SJCRH30 (cell line): Measurements from ENCODE around the gene ZNF175. TPM values are rescaled to one million over a fixed set of nuclear protein-coding genes. Genes with fewer than 3 reads are reported as not detected.

Source experiments
- DNase-seq, 2 experiments: peaks; one replicate each; pipeline ENCODE4 v3.0.0-alpha.2; 2015 to 2020
- H3K27ac ChIP-seq: fragments of 250-450 bp; sonication (Bioruptor Pico); 2 replicates; pipeline ENCODE4 v1.5.1; 2020; ENCODE audit warnings: mild to moderate bottlenecking, moderate library complexity
- H3K27me3 ChIP-seq: fragments of 250-450 bp; sonication (Bioruptor Pico); 2 replicates; pipeline ENCODE4 v1.5.1; 2020; ENCODE audit warnings: mild to moderate bottlenecking, moderate library complexity
- H3K36me3 ChIP-seq: fragments of 250-450 bp; sonication (Bioruptor Pico); 2 replicates; pipeline ENCODE4 v1.5.1; 2020; ENCODE audit warnings: mild to moderate bottlenecking, moderate library complexity
- H3K4me1 ChIP-seq: fragments of 250-450 bp; sonication (Bioruptor Pico); 2 replicates; pipeline ENCODE4 v1.5.1; 2020; ENCODE audit warnings: mild to moderate bottlenecking, moderate library complexity
- H3K4me3 ChIP-seq: fragments of 250-450 bp; sonication (Bioruptor Pico); 2 replicates; pipeline ENCODE4 v1.5.1; 2020; ENCODE audit warnings: mild to moderate bottlenecking, moderate library complexity
- H3K9me3 ChIP-seq: fragments of 250-450 bp; sonication (Bioruptor Pico); replicated peaks from 2 replicates; pipeline ENCODE4 v1.5.1; 2020; ENCODE audit warnings: mild to moderate bottlenecking, moderate library complexity
- total RNA-seq: library from RNA; depleted of rRNA; stranded (reverse); fragments of >200 nt; shearing (Covaris generic); gene quantifications from 2 replicates; pipeline ENCODE4 v1.2.3, GENCODE V29; 2014

Gene ZNF175
- total RNA-seq, 1 experiment from 2014 or later: 4.7 TPM

DNA sequence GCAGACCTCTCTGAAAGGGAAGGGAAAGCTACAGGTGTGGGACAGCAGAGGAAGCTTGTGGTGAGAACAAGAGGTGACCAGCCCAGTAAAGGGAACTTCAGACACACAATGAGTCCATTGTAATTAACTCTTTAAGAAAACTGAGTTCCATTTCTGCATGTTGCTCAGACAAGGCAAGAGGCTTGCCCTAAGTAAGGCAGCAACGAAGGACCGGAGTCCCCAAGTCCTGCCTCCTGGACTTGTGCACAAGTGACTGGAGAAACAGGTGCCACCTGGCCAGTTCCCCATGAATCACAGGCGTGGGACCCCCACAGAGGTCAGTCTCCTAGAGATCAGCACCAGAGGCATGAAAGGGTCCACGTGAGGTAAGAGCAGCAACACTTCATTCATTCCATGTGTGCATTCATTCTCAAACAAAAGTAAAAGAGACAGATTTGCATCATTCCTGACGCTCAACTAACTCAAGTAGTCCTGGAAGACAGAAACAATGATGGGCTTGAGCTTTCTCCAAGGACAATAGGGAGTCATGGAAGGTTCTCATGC lies 24.9 kb upstream of the ZNF175 start:
- H3K36me3 ChIP-seq: no peaks in the 10 kb centered on the region
- H3K27ac ChIP-seq: no peak overlapping the region
- H3K4me3 ChIP-seq: no peak overlapping the region
- H3K4me1 ChIP-seq: no peaks in the 10 kb centered on the region
- no peak for DNase-seq
- H3K27me3 ChIP-seq: no peaks in the 10 kb centered on the region
- H3K9me3 ChIP-seq: no peaks in the 10 kb centered on the region

DNA sequence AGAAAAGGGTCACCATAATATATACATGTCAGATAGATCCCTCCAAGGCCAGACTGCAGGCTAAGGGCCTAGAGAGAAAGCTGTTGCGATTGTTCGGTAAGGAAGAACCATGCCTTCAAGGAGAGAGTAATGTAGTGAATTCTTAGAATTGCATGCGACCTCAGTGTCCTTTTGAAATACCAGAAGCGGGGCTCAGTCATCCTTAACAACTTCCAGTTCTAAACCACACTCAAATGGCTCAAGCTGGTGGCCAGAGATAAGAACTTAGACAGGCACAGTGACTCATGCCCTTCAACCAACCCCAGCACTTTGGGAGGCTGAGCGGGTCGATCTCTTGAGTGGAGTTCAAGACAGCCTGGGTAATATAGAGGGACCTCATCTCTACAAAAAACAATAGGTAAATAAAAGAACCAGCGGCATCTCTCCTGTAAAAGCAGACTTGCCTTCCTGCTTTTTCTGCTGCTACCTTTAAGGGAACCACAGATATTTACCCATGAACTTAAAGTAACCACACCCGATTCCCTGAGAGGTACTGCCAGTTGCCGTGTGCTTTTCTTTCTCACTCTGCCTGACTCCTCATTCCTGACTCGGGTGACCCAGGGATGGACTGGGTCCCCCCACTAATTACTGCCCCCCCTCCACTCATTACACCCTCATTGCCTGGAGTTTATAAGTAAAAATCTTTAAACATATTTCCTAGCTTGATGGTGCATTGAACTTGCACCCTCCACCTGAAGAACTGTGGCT lies 24.3 kb upstream of the ZNF175 start:
- Histone ChIP-seq H3K4me1 (no peaks in the 10 kb centered on the region), H3K36me3 (no peaks in the 10 kb centered on the region), H3K27me3 (no peaks in the 10 kb centered on the region), H3K27ac (no peak overlapping the region), H3K4me3 (no peak overlapping the region), H3K9me3 (no peaks in the 10 kb centered on the region)
- no peak for DNase-seq

DNA sequence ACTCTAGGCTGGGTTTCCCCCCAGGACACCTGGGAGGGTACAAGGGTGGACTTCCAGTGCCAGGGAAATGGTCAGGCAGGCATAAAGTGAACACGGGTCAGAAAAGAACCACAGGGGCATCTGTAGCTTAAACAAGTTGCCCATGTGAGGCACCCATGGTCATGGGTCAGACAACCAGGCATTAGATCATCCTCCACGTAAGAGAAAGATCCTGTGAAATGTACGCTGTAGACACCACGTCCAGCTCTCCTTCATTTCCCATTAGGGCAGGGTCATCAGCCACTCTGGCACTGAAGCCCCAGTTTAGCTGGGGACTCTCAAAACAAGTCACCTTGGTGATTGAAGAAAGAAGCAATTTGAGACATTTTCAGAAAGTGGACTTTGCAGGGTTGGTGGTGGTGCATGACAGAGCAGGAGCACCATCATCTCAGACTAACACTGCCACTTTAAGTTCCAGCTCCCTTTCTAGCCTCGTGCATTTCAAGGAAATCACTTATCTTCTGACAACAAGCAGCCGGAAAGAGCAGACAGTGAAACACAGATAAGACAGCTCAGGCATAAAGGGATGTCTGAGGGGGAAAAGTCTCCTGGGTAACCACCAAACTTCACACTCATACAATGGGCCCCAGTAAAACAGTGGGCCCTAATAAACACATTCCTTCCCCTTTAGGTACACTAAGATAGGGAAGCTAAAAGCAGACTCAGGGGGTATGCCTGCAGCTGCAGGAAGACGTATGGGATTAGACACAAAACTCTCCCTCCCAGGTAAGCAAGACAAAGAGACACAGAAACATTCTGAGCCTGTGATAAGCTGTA lies 23.5 kb upstream of the ZNF175 start:
- Histone ChIP-seq H3K9me3 (no peaks in the 10 kb centered on the region), H3K4me1 (no peaks in the 10 kb centered on the region), H3K4me3 (no peak overlapping the region), H3K27me3 (no peaks in the 10 kb centered on the region), H3K36me3 (no peaks in the 10 kb centered on the region), H3K27ac (no peak overlapping the region)
- no peak for DNase-seq

DNA sequence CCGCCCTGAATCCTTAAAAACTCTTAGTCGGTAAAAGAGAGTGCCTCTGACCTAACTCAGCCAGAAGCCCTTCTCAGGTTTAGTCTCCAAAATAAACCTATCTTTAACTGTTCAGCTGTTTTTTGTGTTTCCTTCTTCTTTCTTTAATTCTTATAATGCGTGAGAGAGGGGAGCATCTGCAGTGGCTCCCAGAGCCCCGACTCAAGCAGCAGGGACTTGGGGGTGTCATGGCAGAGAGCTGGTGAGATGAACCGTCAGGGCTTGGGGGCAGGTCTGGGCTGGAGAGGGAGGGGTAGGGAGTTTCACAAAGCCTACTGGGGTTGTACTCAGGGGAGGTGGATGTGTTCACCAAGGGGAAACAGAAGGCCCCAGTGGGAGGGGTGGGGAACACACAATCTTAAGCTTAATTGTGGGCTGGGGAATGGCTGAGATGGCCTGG lies 22.9 kb upstream of the ZNF175 start:
- H3K9me3 ChIP-seq: no peaks in the 10 kb centered on the region
- H3K36me3 ChIP-seq: no peaks in the 10 kb centered on the region
- no peak overlapping the region for H3K4me3 ChIP-seq
- no peak overlapping the region for H3K27ac ChIP-seq
- no peaks in the 10 kb centered on the region for H3K27me3 ChIP-seq
- no peaks in the 10 kb centered on the region for H3K4me1 ChIP-seq
- DNase-seq: no peak

DNA sequence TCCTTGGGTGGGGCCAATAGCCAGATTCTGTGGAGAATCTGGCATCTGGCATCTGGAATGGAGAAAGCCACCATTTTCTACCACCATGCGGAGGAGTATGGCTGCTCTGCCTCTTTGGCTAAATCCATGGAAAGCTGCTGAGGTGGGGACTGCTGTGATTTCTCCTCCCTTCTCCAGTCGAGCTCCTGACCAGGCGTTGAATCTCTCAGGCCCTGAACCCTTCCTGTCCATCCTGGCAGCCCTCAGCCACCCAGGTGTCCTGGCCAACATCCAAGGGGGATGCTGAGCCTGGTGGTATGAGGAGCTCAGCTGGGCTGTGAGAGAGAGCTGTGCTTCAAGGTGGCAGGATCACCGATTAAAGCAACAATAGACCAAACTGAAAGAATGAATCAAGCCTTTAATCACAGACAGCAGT lies 22.2 kb upstream of the ZNF175 start:
- Histone ChIP-seq H3K27ac (no peak overlapping the region), H3K4me1 (no peaks in the 10 kb centered on the region), H3K9me3 (no peaks in the 10 kb centered on the region), H3K27me3 (no peaks in the 10 kb centered on the region), H3K36me3 (no peaks in the 10 kb centered on the region), H3K4me3 (no peak overlapping the region)
- no peak for DNase-seq

DNA sequence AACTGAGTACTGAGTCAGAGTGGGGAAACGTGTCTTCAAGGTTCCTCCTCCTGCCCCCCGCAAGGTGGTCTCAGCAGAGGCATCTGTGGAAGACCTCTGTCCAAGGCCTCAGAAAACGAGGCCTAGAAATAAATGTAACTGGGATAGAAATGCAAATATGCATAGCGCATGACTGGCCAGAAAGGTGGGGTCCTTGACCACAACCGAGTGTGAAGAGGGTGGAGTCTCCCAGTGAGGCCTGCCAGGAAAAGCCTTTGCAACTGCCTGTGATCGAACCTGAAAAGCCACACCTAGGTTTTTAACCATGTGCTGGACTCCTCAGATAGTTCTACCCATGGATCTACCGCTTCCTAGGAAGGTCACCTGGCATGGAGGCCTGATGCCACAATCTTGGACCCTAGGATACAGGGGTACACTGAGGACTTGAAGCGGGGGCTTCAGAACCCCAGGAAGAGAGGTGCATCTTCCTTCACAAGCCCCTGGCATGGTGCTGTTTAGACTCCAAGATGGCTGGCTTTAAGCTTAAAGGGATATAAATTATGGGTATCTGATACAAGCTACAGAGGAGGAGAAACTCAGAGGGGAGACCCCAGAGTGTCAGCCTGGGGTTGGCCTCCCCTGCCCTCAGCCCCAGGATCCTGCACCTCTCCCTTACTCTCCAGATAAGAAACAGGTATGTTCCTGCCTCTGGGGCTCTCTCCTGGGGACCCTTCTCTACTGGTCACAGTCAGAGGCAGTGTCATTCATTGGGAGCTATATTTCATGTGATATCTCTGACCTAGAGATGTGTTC lies 21.4 kb upstream of the ZNF175 start:
- Histone ChIP-seq H3K27ac (no peak overlapping the region), H3K27me3 (no peaks in the 10 kb centered on the region), H3K9me3 (no peaks in the 10 kb centered on the region), H3K4me3 (no peak overlapping the region), H3K36me3 (no peaks in the 10 kb centered on the region), H3K4me1 (no peaks in the 10 kb centered on the region)
- DNase-seq: no peak

DNA sequence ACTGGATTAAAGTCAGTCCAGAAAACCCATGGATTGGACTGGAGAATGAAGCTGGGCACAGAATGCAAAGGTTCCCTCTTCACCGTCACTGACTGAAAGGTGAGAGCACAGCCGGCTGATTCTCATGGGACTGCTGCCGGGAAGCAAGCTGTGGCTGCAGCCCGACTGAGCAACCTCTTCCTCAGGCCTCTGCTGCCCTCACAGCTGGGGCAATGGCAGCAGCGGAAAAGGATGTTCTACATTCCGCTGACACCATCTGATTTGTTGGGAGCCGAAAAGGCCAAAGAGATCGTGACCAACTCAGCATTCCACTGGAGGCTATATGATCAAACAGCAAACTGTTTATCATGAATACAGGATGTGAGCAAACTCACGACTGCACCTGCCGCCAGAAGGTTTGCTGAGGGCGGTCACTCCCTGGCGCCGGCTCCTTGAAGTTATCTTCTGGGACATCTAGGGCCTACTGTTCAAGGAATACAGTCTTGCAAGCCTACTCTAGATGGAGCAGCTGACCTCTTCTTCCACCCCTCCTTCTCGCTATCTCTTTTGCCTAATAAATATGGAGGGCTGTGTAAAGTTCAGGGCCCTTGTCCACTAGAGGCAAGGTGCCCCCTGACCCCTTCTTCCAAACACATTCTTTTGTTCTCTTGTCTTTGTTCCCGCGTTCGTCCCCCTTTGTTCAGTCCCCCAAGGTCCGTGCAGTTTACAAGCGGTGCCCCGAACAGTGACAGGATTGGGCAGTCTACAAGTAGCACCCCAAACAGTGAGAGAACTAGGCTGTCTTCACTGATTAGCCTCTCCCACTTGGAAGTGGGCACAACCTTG lies 20.0 kb upstream of the ZNF175 start:
- H3K4me3 ChIP-seq: no peak overlapping the region
- no peak for DNase-seq
- no peaks in the 10 kb centered on the region for H3K27me3 ChIP-seq
- no peaks in the 10 kb centered on the region for H3K9me3 ChIP-seq
- H3K27ac ChIP-seq: no peak overlapping the region
- H3K36me3 ChIP-seq: no peaks in the 10 kb centered on the region
- H3K4me1 ChIP-seq: no peaks in the 10 kb centered on the region

DNA sequence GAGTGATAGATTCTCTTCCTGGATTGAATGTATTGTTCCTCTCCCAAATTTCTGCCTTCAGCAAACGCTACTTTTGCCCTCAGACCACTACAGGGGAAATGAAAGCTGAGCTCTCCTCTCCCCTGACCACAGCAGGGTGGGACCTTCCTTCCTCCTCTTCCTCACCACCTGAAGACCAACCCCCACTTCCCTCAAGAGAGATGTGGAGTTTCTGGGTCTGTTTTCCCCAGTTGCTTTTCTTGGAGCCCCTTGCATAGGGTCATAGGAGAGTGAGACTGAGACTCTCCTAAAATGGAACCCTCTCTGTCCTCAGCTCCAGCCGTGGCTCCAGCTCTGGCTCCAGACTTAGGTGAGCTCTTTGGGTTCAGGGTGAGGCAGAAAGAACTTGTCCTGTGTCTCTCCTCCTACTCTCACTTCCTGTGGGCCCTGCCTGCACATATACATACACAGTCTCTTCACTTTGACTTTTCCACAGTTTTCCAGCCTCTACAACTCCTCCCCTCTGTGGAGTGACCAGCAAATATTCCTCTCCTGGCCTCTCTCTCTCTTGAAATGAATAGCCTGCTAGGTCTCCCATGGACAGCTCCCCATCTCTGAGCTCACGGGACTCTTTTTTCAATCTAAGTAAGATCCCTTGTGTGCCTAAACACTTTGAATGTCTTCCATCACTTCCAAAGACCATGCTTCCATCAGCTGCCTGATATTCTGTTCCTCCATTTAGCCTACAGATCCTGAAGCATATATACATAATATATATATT lies 19.2 kb upstream of the ZNF175 start:
- no peak for DNase-seq
- Histone ChIP-seq H3K27me3 (no peaks in the 10 kb centered on the region), H3K4me3 (no peak overlapping the region)

DNA sequence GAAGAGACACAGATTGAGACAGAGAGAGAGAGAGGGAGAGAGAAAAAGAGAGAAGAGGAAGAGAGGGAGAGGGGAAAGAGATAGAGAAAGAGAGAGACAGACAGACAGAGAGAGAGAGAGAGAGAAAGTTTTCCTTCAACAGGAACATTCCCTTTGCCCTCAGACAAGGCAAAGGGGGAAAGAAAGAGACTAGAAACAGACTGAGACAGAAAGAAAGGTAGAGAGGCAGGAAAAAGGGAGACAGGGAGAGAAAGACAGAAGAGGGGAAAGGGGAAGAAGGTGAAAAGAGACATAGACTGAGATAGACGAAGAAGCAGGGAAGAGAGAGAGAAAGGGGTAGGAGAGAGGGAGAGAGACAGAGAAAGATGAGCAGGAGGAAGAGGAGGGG lies 18.5 kb upstream of the ZNF175 start:
- H3K4me3 ChIP-seq: no peak overlapping the region
- H3K36me3 ChIP-seq: no peaks in the 10 kb centered on the region
- H3K27ac ChIP-seq: no peak overlapping the region

More for the DNA sequence above, 19.2 kb upstream of the ZNF175 start:
- Histone ChIP-seq H3K27ac (no peak overlapping the region), H3K4me1 (no peaks in the 10 kb centered on the region), H3K9me3 (no peaks in the 10 kb centered on the region), H3K36me3 (no peaks in the 10 kb centered on the region)

DNA sequence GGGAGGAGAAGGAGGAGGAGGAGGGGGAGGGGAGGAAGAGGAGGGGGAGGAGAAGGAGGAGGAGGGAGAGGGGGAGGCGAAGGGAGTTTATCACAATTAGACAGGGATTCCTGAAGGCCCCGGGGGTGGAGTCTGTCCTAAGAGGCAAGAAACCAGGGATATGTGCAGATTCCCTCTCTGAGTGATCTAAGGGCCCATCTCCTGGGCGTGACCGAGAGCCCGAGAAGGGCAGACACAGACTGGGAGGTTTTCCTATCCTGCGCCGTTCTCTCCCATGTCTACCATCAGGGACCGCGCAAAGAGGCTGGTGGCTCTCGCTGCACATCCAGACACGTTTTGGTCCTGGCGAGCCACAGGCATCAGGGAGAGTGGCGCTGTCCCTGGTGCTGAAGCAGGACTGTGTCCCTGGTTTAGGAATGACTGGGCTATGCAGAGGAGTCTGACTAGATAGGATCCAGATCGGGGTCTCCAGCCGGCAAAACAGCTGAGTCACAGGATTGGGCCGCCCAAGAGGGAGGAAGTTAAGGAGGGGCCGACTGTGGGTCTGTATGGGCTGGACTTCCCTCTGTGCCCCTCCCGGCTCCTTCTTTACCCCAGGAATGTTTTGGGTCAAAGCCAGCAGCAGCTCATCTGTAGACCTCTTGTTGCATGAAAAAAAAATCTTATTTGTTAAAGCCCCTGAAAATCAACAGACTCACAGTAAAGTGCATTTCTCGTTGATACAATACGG lies 17.9 kb upstream of the ZNF175 start:
- Histone ChIP-seq H3K27ac (no peak overlapping the region), H3K4me1 (no peaks in the 10 kb centered on the region), H3K36me3 (no peaks in the 10 kb centered on the region), H3K9me3 (no peaks in the 10 kb centered on the region), H3K27me3 (no peaks in the 10 kb centered on the region), H3K4me3 (no peak overlapping the region)
- peak; percentile 76 to 88 for DNase-seq

More for the DNA sequence above, 18.5 kb upstream of the ZNF175 start:
- Histone ChIP-seq H3K4me1 (no peaks in the 10 kb centered on the region), H3K27me3 (no peaks in the 10 kb centered on the region), H3K9me3 (no peaks in the 10 kb centered on the region)
- no peak for DNase-seq

DNA sequence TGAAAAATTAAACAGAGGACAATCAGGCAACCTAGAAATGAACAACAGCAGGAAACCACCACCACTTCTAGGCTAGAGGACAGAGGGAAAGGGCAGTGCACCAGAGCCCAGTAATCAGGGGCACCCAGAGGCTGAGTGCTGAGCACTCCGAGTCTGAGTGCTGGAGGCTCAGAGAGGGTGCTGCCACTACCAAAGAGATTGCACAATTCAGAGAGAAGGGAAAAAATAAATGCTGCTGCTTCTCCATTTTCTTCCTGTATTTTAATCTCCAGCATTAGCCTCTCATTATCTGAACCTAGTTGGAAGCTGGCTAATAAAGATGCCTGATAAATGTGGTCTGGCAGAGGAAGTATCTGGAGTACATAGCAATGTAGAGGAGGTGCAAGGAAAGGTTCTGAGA lies 11.8 kb upstream of the ZNF175 start:
- no peak overlapping the region for H3K27ac ChIP-seq
- H3K9me3 ChIP-seq: no peaks in the 10 kb centered on the region
- H3K27me3 ChIP-seq: no peaks in the 10 kb centered on the region
- H3K4me1 ChIP-seq: no peaks in the 10 kb centered on the region
- no peak for DNase-seq
- no peak overlapping the region for H3K4me3 ChIP-seq
- no peaks in the 10 kb centered on the region for H3K36me3 ChIP-seq

DNA sequence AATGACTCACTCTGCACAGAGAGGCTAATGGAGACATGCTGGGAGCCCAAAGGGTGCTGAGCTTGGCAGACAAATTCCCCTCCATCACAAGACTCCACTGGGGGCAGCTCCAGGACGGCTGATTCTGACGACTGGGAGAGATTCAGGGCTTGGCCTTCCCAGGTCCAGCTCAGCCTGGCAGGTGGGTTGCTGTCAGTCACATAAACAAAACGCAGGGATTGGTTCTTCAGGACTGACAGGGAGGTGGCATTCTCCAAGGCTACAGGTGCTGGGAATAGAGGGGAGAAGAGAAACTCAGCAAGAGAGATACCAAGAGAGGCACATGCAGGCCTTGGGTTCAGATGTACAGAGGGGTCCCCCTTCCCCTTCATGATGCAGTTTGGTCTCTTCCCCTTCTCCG lies 10.7 kb upstream of the ZNF175 start:
- Histone ChIP-seq H3K9me3 (no peaks in the 10 kb centered on the region), H3K36me3 (no peaks in the 10 kb centered on the region), H3K27me3 (no peaks in the 10 kb centered on the region), H3K4me1 (no peaks in the 10 kb centered on the region), H3K4me3 (no peak overlapping the region), H3K27ac (no peak overlapping the region)
- DNase-seq: no peak

DNA sequence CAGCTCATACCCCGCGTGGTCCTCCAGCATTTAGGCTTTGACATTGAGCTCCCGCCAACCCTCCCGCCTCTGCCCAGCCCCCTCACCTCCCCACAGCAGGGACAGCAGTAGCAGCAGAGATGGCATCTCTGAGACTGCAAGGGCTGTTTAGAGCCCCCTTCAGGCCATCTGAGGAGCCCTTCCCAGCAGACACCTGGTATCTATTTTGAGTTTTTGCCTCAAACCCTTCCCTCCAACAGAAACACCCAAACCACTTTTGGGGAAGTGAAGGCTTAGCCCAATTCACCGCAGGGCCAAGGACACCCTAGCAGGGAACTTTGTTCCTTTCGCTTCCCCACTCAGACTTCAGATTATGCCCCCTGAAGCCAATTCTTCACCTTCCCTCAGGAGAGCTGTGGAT lies 6.3 kb upstream of the ZNF175 start:
- Histone ChIP-seq H3K27me3 (no peaks in the 10 kb centered on the region), H3K9me3 (no peaks in the 10 kb centered on the region), H3K36me3 (no peaks in the 10 kb centered on the region), H3K4me3 (no peak overlapping the region), H3K27ac (no peak overlapping the region), H3K4me1 (no peaks in the 10 kb centered on the region)
- DNase-seq: no peak
